Body of pancreas (tissue), 4 donors: Measurements from ENCODE around the gene SMCHD1. TPM values are rescaled to one million over a fixed set of nuclear protein-coding genes. Genes with fewer than 3 reads are reported as not detected.

ENCODE experiments used
- ATAC-seq: fragments of 150-250 bp; one replicate; pipeline ENCODE4 v1.9.1; 2016
- DNase-seq, 4 donors: peaks; one replicate each; pipeline ENCODE4 v3.0.0-alpha.2; 2019
- H3K27ac ChIP-seq, 4 donors: fragments of 200-600 bp; sonication (generic); 1 replicate in 3 of 4; 2 replicates in 1 of 4; pipeline versions ENCODE4 v1.5.1 to v1.6.1; 2016 to 2019; ENCODE audit warnings: mild to moderate bottlenecking in 1 of 4, mixed read lengths in 1 of 4, moderate library complexity in 1 of 4
- H3K27me3 ChIP-seq, 2 donors: fragments of 200-600 bp; sonication (generic); one replicate each; pipeline ENCODE4 v1.6.0; 2016; ENCODE audit warnings: mild to moderate bottlenecking in 1 of 2
- H3K36me3 ChIP-seq, 2 donors: fragments of 200-600 bp; sonication (generic); replicated peaks in 1 of 2; 2 replicates each; pipeline ENCODE4 v1.5.1; 2016; ENCODE audit warnings: low read depth in 2 of 2; ENCODE audit not compliant: insufficient read depth in 1 of 2
- H3K4me1 ChIP-seq: fragments of 200-600 bp; sonication (generic); one replicate; pipeline ENCODE4 v1.6.0; 2016
- H3K4me3 ChIP-seq, 2 donors: fragments of 200-600 bp; sonication (generic); 1 replicate in 1 of 2; 2 replicates in 1 of 2; pipeline ENCODE4 v1.5.1; 2016 to 2019
- H3K9me3 ChIP-seq, 3 donors: fragments of 200-600 bp; sonication (generic); 1 replicate in 2 of 3; 2 replicates in 1 of 3; pipeline ENCODE4 v1.5.1; 2016
- POLR2A ChIP-seq, 3 donors: fragments of 450-650 bp; IDR thresholded peaks; one replicate each; pipeline ENCODE4 v1.6.1; 2016; ENCODE audit warnings: antibody characterized with exemption in 3 of 3, mild to moderate bottlenecking in 2 of 3
- WGBS, 2 donors: methylation state at CpG; one replicate each; pipeline ENCODE4 v1.1.5; 2017; 5-methylcytosine and 5-hydroxymethylcytosine counted together
- intact Hi-C: fragments of 100-400 bp; cut with DNase I; formaldehyde crosslinking; loops from one replicate; pipeline ENCODE4 v1.15.1; 2023
- total RNA-seq, 2 donors: library from RNA; depleted of rRNA; stranded (reverse); fragments of >200 nt; gene quantifications; one replicate each; pipeline ENCODE4 v1.1.0, GENCODE V29; 2016
- TF ChIP-seq, protein P1 (sequence below), 7 experiments: fragments of 450-650 bp in 4 of 7; fragments of 200-600 bp in 3 of 7; sonication (generic) in 3 of 7; IDR thresholded peaks; one replicate each; pipeline ENCODE4 v1.5.1; 2016 to 2019; ENCODE audit warnings: antibody characterized with exemption in 7 of 7

SMCHD1 gene
- total RNA-seq, 2 donors from 2014 or later: 56.0 to 100 TPM

DNA sequence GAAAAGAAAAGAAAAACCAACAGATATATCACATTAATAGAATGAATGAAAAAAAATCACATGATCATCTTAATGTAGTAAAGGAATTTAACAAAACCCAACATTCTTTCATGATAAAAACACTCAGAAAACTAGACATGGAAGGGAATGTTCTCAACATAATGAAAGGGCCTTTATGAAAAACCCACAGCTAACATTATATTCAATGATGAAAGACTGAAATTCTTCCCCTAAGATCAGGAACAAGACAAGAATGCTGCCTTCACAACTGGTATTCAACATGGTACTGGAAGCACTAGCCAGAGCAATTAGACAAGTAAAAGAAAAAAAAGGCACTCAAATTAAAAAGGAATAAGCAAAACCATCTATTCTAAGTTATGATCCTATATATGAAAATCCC is 162.8 kb downstream of the SMCHD1 start:
- intact Hi-C loops: no loop called here
- TF ChIP-seq, protein P1, sequence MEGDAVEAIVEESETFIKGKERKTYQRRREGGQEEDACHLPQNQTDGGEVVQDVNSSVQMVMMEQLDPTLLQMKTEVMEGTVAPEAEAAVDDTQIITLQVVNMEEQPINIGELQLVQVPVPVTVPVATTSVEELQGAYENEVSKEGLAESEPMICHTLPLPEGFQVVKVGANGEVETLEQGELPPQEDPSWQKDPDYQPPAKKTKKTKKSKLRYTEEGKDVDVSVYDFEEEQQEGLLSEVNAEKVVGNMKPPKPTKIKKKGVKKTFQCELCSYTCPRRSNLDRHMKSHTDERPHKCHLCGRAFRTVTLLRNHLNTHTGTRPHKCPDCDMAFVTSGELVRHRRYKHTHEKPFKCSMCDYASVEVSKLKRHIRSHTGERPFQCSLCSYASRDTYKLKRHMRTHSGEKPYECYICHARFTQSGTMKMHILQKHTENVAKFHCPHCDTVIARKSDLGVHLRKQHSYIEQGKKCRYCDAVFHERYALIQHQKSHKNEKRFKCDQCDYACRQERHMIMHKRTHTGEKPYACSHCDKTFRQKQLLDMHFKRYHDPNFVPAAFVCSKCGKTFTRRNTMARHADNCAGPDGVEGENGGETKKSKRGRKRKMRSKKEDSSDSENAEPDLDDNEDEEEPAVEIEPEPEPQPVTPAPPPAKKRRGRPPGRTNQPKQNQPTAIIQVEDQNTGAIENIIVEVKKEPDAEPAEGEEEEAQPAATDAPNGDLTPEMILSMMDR (IDR thresholded peaks at IDR 0.05): no peak
- DNase-seq: no peak
- no peaks in the 10 kb centered on the region for H3K36me3 ChIP-seq
- H3K27me3 ChIP-seq: no peaks in the 10 kb centered on the region
- H3K4me3 ChIP-seq: no peak overlapping the region
- ATAC-seq: no peak
- H3K27ac ChIP-seq: no peak overlapping the region
- no peaks in the 10 kb centered on the region for H3K4me1 ChIP-seq
- H3K9me3 ChIP-seq: no peaks in the 10 kb centered on the region

DNA sequence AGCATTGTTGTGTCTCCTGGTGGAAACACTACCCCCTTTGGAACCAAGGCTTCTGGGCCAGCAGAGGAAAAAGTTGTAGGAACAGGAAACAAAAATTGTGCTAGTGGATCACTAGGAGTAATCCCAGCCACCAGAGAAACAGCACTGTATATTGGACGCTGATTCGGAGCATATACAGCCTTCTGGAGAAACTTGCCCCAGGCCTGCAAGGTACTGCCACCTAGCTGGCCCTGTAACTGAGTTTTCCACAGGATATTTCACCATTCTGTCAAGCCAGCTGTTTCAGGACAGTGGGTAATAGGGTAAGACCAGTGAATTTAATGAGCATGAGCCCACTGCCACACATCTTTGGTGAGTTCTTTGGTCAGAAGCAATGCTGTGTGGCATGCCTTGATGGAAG is 166.2 kb downstream of the SMCHD1 start:
- Histone ChIP-seq H3K4me3 (no peak overlapping the region), H3K4me1 (no peaks in the 10 kb centered on the region), H3K36me3 (no peaks in the 10 kb centered on the region), H3K9me3 (no peaks in the 10 kb centered on the region), H3K27me3 (no peaks in the 10 kb centered on the region), H3K27ac (no peak overlapping the region)
- WGBS, 2 donors: 76 to 87% methylated on average over 2 of the region's 2 CpGs
- no peak for DNase-seq
- ATAC-seq: no peak
- intact Hi-C loops: no loop called here
- TF ChIP-seq, protein P1 (IDR thresholded peaks at IDR 0.05): no peak
- TF ChIP-seq POLR2A (IDR thresholded peaks at IDR 0.05): no peak

DNA sequence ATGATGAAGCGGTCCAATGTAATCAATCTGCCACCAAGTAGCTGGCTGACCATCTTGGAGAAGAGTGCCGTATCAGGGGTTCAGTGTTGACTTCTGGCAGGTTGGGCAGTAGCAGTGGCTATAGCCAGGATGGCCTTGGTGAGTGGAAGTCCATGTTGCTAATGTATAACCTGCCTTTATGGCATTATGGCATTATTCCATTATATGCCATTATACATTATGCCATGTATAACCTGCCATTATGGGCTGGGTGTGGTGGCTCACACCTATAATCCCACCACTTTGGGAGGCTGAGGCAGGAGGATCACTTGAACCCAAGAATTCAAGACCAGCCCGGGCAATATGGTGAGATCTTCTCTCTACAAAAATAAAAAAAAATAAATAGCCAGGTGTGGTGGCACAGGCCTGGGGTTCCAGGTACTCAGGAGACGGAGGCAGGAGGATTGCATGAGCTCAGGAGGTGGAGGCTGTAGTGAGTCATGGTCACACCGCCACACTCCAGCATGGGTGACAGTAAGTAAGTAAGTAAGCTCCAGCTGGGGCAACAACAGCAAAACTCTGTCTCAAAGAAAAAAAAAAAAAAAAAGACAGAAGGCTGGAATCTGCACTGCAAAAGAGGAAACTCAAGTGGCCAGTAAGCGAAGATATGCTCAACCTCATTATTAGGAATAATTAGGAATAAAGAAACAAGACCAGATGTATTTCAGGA is 166.8 kb downstream of the SMCHD1 start:
- 80 to 88% methylated on average over 6 of the region's 6 CpGs for WGBS, 2 donors

DNA sequence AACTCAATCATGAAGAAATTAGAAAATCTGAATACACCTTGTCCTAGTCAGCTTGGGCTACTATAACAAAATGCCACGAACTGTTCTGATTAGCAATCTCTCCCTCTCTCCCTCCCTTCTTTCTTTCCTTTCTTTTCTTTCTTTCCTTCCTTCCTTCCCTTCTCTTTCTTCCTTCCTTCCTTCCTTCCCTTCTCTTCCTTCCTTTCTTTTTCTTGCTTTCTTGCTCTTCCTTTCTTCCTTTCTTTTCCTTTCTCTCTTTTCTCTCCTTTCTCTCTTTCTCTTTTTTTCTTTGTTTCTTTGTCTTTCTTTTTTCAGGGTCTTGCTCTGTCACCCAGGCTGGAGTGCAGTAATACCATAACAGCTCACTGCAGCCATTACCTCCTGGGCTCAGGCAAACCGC is 167.7 kb downstream of the SMCHD1 start:
- intact Hi-C loops: no loop called here
- DNase-seq (no peak), ATAC-seq (no peak)
- Histone ChIP-seq H3K36me3 (no peaks in the 10 kb centered on the region), H3K27ac (no peak overlapping the region), H3K27me3 (no peaks in the 10 kb centered on the region), H3K9me3 (no peaks in the 10 kb centered on the region), H3K4me3 (no peak overlapping the region), H3K4me1 (no peaks in the 10 kb centered on the region)
- WGBS, 2 donors: 63 to 88% methylated on average over 2 of the region's 2 CpGs
- no peak for TF ChIP-seq POLR2A (IDR thresholded peaks at IDR 0.05)
- TF ChIP-seq, protein P1 (IDR thresholded peaks at IDR 0.05): no peak

More for the DNA sequence above, 166.8 kb downstream of the SMCHD1 start:
- no peak for TF ChIP-seq POLR2A (IDR thresholded peaks at IDR 0.05)
- TF ChIP-seq, protein P1 (IDR thresholded peaks at IDR 0.05): no peak
- ATAC-seq (no peak), DNase-seq (no peak)
- H3K4me3 ChIP-seq: no peak overlapping the region
- no peak overlapping the region for H3K27ac ChIP-seq
- intact Hi-C loops: no loop called here
- no peaks in the 10 kb centered on the region for H3K27me3 ChIP-seq
- no peaks in the 10 kb centered on the region for H3K4me1 ChIP-seq
- no peaks in the 10 kb centered on the region for H3K36me3 ChIP-seq
- no peaks in the 10 kb centered on the region for H3K9me3 ChIP-seq

DNA sequence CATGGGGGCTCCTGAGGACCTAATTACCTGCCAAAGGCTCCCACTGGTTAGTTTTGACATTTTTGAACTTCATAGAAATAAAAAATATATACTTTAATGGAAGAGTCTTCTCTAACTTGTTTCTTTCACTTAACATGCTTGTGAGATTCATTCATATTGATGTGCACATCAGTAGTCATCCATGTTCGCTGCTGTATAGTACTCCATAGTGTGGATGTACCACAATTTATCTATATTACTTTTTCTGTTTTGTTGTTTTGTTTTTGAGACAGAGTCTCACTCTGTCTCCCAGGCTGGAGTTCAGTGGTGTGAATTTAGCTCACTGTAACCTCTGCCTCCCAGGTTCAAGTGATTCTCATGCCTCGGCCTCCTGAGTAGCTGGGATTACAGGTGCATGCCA is 168.4 kb downstream of the SMCHD1 start:
- H3K4me3 ChIP-seq: no peak overlapping the region
- intact Hi-C loops: no loop called here
- no peak overlapping the region for H3K27ac ChIP-seq
- ATAC-seq (no peak), DNase-seq (no peak)
- H3K36me3 ChIP-seq: no peaks in the 10 kb centered on the region
- no peaks in the 10 kb centered on the region for H3K4me1 ChIP-seq
- H3K9me3 ChIP-seq: no peaks in the 10 kb centered on the region
- no peaks in the 10 kb centered on the region for H3K27me3 ChIP-seq
- WGBS, 2 donors: 93 to 98% methylated on average over 2 of the region's 2 CpGs
- TF ChIP-seq POLR2A (IDR thresholded peaks at IDR 0.05): no peak
- TF ChIP-seq, protein P1 (IDR thresholded peaks at IDR 0.05): no peak
